Measurements from ENCODE around the gene FXYD6. TPM values are rescaled to one million over a fixed set of nuclear protein-coding genes. Genes with fewer than 3 reads are reported as not detected.
A peak's percentile ranks its signal among the peaks of the same experiment; 100 is the strongest.

FXYD6 gene
- total RNA-seq, 1 donor from 2014 or later, result 113 TPM

DNA sequence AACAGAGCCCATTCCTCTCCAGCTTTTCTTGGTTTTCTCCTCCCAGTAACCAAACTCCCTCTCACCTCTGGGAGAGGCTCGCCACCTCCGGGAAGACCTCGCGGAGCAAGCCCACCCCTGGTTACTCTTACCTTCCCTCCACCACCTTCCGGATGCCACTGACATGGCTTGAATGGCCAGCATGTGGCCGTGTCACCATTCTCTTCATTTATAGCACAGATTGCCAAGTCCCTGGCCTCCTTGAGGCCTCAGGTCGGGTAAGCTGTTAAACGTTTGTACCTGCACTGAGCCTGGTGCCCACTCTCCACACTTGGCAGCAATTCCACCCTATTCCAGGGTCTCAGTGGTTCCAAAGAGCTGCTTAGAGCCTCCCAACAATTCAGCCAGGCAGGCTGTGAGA lies 43.9 kb downstream of the FXYD6 start:
- peak overlapping the region; percentile 65 for H3K27ac Mint-ChIP-seq (ENCODE audit: unreplicated experiment)
- TF ChIP-seq, protein P1, sequence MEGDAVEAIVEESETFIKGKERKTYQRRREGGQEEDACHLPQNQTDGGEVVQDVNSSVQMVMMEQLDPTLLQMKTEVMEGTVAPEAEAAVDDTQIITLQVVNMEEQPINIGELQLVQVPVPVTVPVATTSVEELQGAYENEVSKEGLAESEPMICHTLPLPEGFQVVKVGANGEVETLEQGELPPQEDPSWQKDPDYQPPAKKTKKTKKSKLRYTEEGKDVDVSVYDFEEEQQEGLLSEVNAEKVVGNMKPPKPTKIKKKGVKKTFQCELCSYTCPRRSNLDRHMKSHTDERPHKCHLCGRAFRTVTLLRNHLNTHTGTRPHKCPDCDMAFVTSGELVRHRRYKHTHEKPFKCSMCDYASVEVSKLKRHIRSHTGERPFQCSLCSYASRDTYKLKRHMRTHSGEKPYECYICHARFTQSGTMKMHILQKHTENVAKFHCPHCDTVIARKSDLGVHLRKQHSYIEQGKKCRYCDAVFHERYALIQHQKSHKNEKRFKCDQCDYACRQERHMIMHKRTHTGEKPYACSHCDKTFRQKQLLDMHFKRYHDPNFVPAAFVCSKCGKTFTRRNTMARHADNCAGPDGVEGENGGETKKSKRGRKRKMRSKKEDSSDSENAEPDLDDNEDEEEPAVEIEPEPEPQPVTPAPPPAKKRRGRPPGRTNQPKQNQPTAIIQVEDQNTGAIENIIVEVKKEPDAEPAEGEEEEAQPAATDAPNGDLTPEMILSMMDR (conservative IDR thresholded peaks at IDR 0.05), result no peak
- H3K27me3 Mint-ChIP-seq (ENCODE audit: low read depth), result peaks cover 3% of the 10 kb centered on the region
- no peaks in the 10 kb centered on the region for H3K9me3 Mint-ChIP-seq
- peaks cover 2% of the 10 kb centered on the region for H3K36me3 Mint-ChIP-seq (ENCODE audit: low read depth)
- peaks cover 22% of the 10 kb centered on the region for H3K4me1 Mint-ChIP-seq
- no peak overlapping the region for H3K4me3 Mint-ChIP-seq
- DNase-seq (ENCODE audit: low read depth, low spot score), result no peak

DNA sequence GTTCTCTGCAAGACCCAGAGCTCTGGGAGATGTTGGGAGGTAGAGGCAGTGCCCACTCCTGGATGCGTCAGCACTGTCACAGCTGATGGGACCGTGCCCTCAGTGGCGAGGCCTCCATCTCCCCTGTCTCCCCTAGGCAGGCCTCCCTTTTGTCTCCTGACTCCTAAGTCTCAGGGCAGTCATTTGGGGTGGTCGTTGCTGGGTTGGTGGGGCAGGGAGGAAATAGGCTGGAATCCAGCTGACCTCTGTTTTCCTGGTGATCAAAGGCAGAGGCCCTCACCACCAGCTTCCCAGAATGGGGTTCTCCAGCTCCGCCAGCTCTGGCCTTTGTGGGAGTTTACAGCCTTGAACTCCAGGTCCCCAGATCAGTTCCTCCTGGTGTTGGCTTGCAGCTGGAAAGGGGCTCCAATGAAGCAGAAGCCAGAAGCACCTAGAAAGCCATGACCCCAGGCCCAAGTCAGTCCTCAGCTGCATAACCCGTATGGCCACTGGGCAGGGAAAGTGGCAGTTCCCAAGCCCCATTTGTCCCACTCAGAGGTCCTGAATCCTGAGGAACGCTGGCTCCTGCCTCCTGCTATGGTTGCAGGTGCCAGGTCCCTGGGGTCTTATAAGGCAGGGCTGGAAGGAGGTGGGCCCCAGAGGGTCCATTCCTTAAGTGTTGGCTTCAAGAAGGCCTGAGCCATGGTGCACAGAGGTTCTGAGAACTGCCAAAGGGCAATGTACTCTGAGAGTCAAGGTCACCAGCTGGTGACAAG lies 44.6 kb downstream of the FXYD6 start:
- H3K36me3 Mint-ChIP-seq (ENCODE audit: low read depth), result peaks cover 2% of the 10 kb centered on the region
- no peak overlapping the region for H3K4me3 Mint-ChIP-seq
- H3K27me3 Mint-ChIP-seq (ENCODE audit: low read depth), result peaks cover 3% of the 10 kb centered on the region
- no peaks in the 10 kb centered on the region for H3K9me3 Mint-ChIP-seq
- TF ChIP-seq, protein P1 (conservative IDR thresholded peaks at IDR 0.05), result no peak
- H3K27ac Mint-ChIP-seq (ENCODE audit: unreplicated experiment), result no peak overlapping the region
- peaks cover 15% of the 10 kb centered on the region for H3K4me1 Mint-ChIP-seq
- no peak for DNase-seq (ENCODE audit: low read depth, low spot score)

DNA sequence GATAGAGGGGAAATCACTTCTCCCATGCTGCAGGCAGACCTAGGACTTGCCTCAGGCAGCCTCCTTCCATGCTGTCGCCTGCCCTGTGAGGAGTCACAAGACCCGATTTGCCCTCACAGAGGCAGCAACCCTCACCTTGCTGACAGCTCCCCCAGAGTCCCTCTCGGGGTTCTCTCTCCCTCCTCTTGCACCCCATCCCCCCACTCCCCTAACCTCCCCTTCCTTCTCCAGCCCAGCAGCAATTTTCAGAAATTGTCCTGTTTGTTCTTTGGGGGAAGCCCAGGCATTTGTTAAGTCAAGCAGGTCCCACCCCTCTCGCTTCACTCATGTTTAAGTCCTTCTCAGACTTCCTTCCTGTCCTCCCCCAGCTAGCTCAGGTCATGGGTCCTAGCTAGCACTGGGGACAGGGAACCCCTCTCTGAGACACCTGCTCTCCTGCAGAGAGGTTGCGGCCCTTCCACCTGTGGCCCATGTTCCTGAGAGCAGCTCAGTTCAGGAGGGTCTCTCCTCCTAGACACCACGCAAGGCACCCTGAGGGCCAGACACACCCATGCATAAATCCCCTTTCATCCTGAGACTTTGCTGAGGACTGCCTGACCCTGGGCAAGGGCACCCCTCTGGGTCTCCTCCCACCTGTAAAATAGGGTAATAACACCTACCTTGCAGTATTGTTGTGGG lies 45.6 kb downstream of the FXYD6 start:
- peaks cover 6% of the 10 kb centered on the region for H3K27me3 Mint-ChIP-seq (ENCODE audit: low read depth)
- H3K4me3 Mint-ChIP-seq, result no peak overlapping the region
- TF ChIP-seq, protein P1 (conservative IDR thresholded peaks at IDR 0.05), result no peak
- H3K27ac Mint-ChIP-seq (ENCODE audit: unreplicated experiment), result no peak overlapping the region
- no peaks in the 10 kb centered on the region for H3K9me3 Mint-ChIP-seq
- H3K4me1 Mint-ChIP-seq, result peaks cover 9% of the 10 kb centered on the region
- peaks cover 2% of the 10 kb centered on the region for H3K36me3 Mint-ChIP-seq (ENCODE audit: low read depth)
- no peak for DNase-seq (ENCODE audit: low read depth, low spot score)

DNA sequence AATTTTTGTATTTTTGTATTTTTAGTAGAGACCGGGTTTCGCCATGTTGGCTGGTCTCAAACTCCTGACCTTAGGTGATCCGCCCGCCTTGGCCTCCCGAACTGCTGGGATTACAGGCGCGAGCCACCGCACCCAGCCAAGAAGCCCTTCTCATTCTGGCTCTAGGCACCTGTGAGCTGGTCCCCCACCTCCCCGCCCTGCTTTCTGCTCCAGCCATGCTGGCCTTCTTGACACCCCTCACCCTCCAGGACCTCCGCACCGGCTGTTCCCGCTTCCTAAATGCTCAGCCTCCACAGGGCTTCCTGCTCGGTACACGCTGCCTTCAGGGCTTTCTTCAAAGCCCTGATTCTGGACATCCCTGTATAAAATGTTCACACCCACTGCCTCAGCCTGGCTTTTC lies 46.4 kb downstream of the FXYD6 start:
- Mint-ChIP-seq H3K36me3 (ENCODE audit: low read depth) (peaks cover 2% of the 10 kb centered on the region), H3K27me3 (ENCODE audit: low read depth) (peaks cover 6% of the 10 kb centered on the region), H3K4me1 (peaks cover 9% of the 10 kb centered on the region), H3K9me3 (no peaks in the 10 kb centered on the region), H3K27ac (ENCODE audit: unreplicated experiment) (no peak overlapping the region), H3K4me3 (no peak overlapping the region)
- TF ChIP-seq, protein P1 (conservative IDR thresholded peaks at IDR 0.05), result no peak
- no peak for DNase-seq (ENCODE audit: low read depth, low spot score)

DNA sequence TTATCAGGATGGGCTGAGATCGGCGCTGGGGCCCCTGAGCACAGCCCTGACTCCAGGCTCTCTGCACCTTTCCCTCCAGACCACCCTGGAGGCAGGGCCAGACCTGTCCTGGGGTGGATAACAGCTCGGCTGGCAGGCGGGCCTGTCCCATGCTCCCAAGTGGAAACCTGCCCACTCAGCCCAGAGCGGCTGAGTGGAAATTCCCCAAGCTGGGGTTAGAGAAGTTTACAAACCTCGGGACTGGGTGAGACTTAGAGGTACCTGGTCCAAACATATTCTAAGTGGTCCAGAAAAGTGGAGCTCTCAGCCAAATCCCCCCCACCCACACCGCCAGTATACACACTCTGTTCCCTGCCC lies 47.1 kb downstream of the FXYD6 start:
- Mint-ChIP-seq H3K4me3 (no peak overlapping the region), H3K9me3 (no peaks in the 10 kb centered on the region), H3K27me3 (ENCODE audit: low read depth) (peaks cover 6% of the 10 kb centered on the region), H3K27ac (ENCODE audit: unreplicated experiment) (no peak overlapping the region), H3K36me3 (ENCODE audit: low read depth) (peaks cover 2% of the 10 kb centered on the region), H3K4me1 (peaks cover 9% of the 10 kb centered on the region)
- TF ChIP-seq, protein P1 (conservative IDR thresholded peaks at IDR 0.05), result no peak
- no peak for DNase-seq (ENCODE audit: low read depth, low spot score)
